ENCODE measurements around the gene NHLRC1.
"Not testable (repeated sequence)": the region's sequence is repeated elsewhere in the genome, so short reads cannot be mapped to it uniquely, and the experiment has no call there.

NHLRC1 gene

GRCh38 chr6:18155150-18155863, 32.8 kb upstream of the NHLRC1 start, which contains the start of gene KDM1B:
Gene KDM1B, plus strand, starts transcription at chr6:18155422. Its CDS starts 4,474 bp downstream, at chr6:18159896.
- peak; percentile 97 for DNase-seq (ENCODE audit: low spot score)
- Histone ChIP-seq H3K36me3 (ENCODE audit: low read depth) (no peaks in the 10 kb centered on the region), H3K9me3 (ENCODE audit: severe bottlenecking) (no peaks in the 10 kb centered on the region), H3K4me3 (ENCODE audit: severe bottlenecking) (peak within 1 kb of the TSS; percentile 99), H3K27ac (ENCODE audit: poor library complexity, severe bottlenecking) (peak within 1 kb of the TSS; percentile 49), H3K27me3 (ENCODE audit: insufficient read depth, poor library complexity, severe bottlenecking) (no peaks in the 10 kb centered on the region), H3K4me1 (ENCODE audit: insufficient read depth, poor library complexity, severe bottlenecking) (peaks cover 4% of the 10 kb centered on the region)
- peak; percentile 87 for ATAC-seq (ENCODE audit: low read depth)
- TF ChIP-seq CTCF (IDR thresholded peaks at IDR 0.05; ENCODE audit: poor library complexity, severe bottlenecking): no peak

- TF ChIP-seq CTCF (IDR thresholded peaks at IDR 0.05; ENCODE audit: poor library complexity, severe bottlenecking): no peak
- DNase-seq (ENCODE audit: low spot score): no peak
- Histone ChIP-seq H3K4me1 (ENCODE audit: insufficient read depth, poor library complexity, severe bottlenecking) (peaks cover 4% of the 10 kb centered on the region), H3K27me3 (ENCODE audit: insufficient read depth, poor library complexity, severe bottlenecking) (no peaks in the 10 kb centered on the region), H3K4me3 (ENCODE audit: severe bottlenecking) (peak within 1 kb of the TSS; percentile 99), H3K36me3 (ENCODE audit: low read depth) (no peaks in the 10 kb centered on the region), H3K9me3 (ENCODE audit: severe bottlenecking) (no peaks in the 10 kb centered on the region), H3K27ac (ENCODE audit: poor library complexity, severe bottlenecking) (peak within 1 kb of the TSS; percentile 49)
- peak; percentile 65 for ATAC-seq (ENCODE audit: low read depth)
These were observed 32.2 kb upstream of the NHLRC1 start, which contains the start of gene TPMT for GRCh38 chr6:18154507-18155149. Gene TPMT, minus strand, starts transcription at chr6:18155077. Its CDS starts 5,950 bp downstream, at chr6:18149127.

GRCh38 chr6:18153311-18153703, 30.8 kb upstream of the NHLRC1 start:
- no peaks in the 10 kb centered on the region for H3K9me3 ChIP-seq (ENCODE audit: severe bottlenecking)
- no peak overlapping the region for H3K27ac ChIP-seq (ENCODE audit: poor library complexity, severe bottlenecking)
- no peak for ATAC-seq (ENCODE audit: low read depth)
- no peak overlapping the region for H3K4me3 ChIP-seq (ENCODE audit: severe bottlenecking)
- no peaks in the 10 kb centered on the region for H3K27me3 ChIP-seq (ENCODE audit: insufficient read depth, poor library complexity, severe bottlenecking)
- H3K36me3 ChIP-seq (ENCODE audit: low read depth): no peaks in the 10 kb centered on the region
- no peak for DNase-seq (ENCODE audit: low spot score)
- peaks cover 7% of the 10 kb centered on the region for H3K4me1 ChIP-seq (ENCODE audit: insufficient read depth, poor library complexity, severe bottlenecking)
- no peak for TF ChIP-seq CTCF (IDR thresholded peaks at IDR 0.05; ENCODE audit: poor library complexity, severe bottlenecking)

- Histone ChIP-seq H3K4me1 (ENCODE audit: insufficient read depth, poor library complexity, severe bottlenecking) (peaks cover 22% of the 10 kb centered on the region), H3K36me3 (ENCODE audit: low read depth) (peaks cover 8% of the 10 kb centered on the region; the same call in 1 of the 2 replicates), H3K9me3 (ENCODE audit: severe bottlenecking) (no peaks in the 10 kb centered on the region), H3K27ac (ENCODE audit: poor library complexity, severe bottlenecking) (no peak overlapping the region), H3K4me3 (ENCODE audit: severe bottlenecking) (no peak overlapping the region), H3K27me3 (ENCODE audit: insufficient read depth, poor library complexity, severe bottlenecking) (no peaks in the 10 kb centered on the region)
- DNase-seq (ENCODE audit: low spot score) (no peak), ATAC-seq (ENCODE audit: low read depth) (no peak)
- no peak for TF ChIP-seq CTCF (IDR thresholded peaks at IDR 0.05; ENCODE audit: poor library complexity, severe bottlenecking)
These were observed 29.3 kb upstream of the NHLRC1 start for GRCh38 chr6:18151801-18152200.

- not testable (repeated sequence) for H3K36me3 ChIP-seq (ENCODE audit: low read depth); DNase-seq (ENCODE audit: low spot score); ATAC-seq (ENCODE audit: low read depth)
These were observed 28.9 kb upstream of the NHLRC1 start for GRCh38 chr6:18151391-18151790.

More at GRCh38 chr6:18151391-18151790, 28.9 kb upstream of the NHLRC1 start:
- not testable (repeated sequence) for H3K9me3 ChIP-seq (ENCODE audit: severe bottlenecking); H3K4me3 ChIP-seq (ENCODE audit: severe bottlenecking); H3K27me3 ChIP-seq (ENCODE audit: insufficient read depth, poor library complexity, severe bottlenecking); H3K27ac ChIP-seq (ENCODE audit: poor library complexity, severe bottlenecking)
- peaks cover 22% of the 10 kb centered on the region for H3K4me1 ChIP-seq (ENCODE audit: insufficient read depth, poor library complexity, severe bottlenecking)
